Smooth muscle cell (in vitro differentiated cells): ENCODE results near the gene TRAPPC3. TPM values are rescaled to one million over a fixed set of nuclear protein-coding genes. Genes with fewer than 3 reads are reported as not detected.

ENCODE experiments used
- DNase-seq: peaks from one replicate; lab custom pipeline; 2025; ENCODE audit not compliant: unreplicated experiment; lab: John Stamatoyannopoulos, UW
- H2AFZ ChIP-seq: fragments of 200-600 bp; sonication (generic); 2 replicates; pipeline ENCODE4 v1.6.0; 2016; ENCODE audit warnings: antibody characterized with exemption, low read depth, mild to moderate bottlenecking
- H3F3A ChIP-seq: fragments of 200-600 bp; sonication (generic); 2 replicates; pipeline ENCODE4 v1.6.0; 2017; ENCODE audit warnings: antibody characterized with exemption, low read depth
- H3K27ac ChIP-seq: fragments of 200-600 bp; sonication (generic); 2 replicates; pipeline ENCODE4 v1.5.1; 2016; ENCODE audit warnings: low read depth, mild to moderate bottlenecking
- H3K27me3 ChIP-seq: fragments of 200-600 bp; sonication (generic); 2 replicates; pipeline ENCODE4 v1.6.1; 2016; ENCODE audit warnings: low read depth, mild to moderate bottlenecking
- H3K36me3 ChIP-seq: fragments of 200-600 bp; sonication (generic); 2 replicates; pipeline ENCODE4 v1.5.1; 2016; ENCODE audit warnings: low read depth
- H3K4me1 ChIP-seq: fragments of 200-600 bp; sonication (generic); 2 replicates; pipeline ENCODE4 v1.5.1; 2016; ENCODE audit warnings: low read depth
- H3K4me2 ChIP-seq: fragments of 200-600 bp; sonication (generic); 2 replicates; pipeline ENCODE4 v1.6.0; 2016; ENCODE audit warnings: mild to moderate bottlenecking
- H3K4me3 ChIP-seq: fragments of 200-600 bp; sonication (generic); 2 replicates; pipeline ENCODE4 v1.5.1; 2016; ENCODE audit warnings: mild to moderate bottlenecking
- H3K79me2 ChIP-seq: fragments of 200-600 bp; sonication (generic); 2 replicates; pipeline ENCODE4 v1.6.0; 2016; ENCODE audit warnings: low read depth, mild to moderate bottlenecking
- H3K9ac ChIP-seq: fragments of 200-600 bp; sonication (generic); 2 replicates; pipeline ENCODE4 v1.6.0; 2016; ENCODE audit warnings: low read depth
- H3K9me3 ChIP-seq: fragments of 200-600 bp; sonication (generic); replicated peaks from 2 replicates; pipeline ENCODE4 v1.5.1; 2016; ENCODE audit warnings: low read depth
- H4K20me1 ChIP-seq: fragments of 200-600 bp; sonication (generic); 2 replicates; pipeline ENCODE4 v1.6.0; 2016; ENCODE audit warnings: low read depth
- CTCF ChIP-seq: fragments of 200-600 bp; sonication (generic); IDR thresholded peaks from 2 replicates; pipeline ENCODE4 v1.5.1; 2017; ENCODE audit warnings: borderline replicate concordance, mild to moderate bottlenecking, antibody characterized with exemption; ENCODE audit not compliant: insufficient read depth, poor library complexity, severe bottlenecking
- WGBS: methylation state at CpG from one replicate; pipeline ENCODE4 v1.1.7; 2016; ENCODE audit warnings: low lambda C conversion rate; 5-methylcytosine and 5-hydroxymethylcytosine counted together
- polyA plus RNA-seq: library from polyadenylated mRNA; unstranded; fragments of >200 nt; fragmentation: Nextera tagmentation; extraction: Ambion mirVana; gene quantifications from 2 replicates; pipeline ENCODE4 v1.2.1, GENCODE V29; 2016
- total RNA-seq: library from RNA; depleted of rRNA; stranded (reverse); fragments of >200 nt; gene quantifications from 2 replicates; pipeline ENCODE4 v1.2.3, GENCODE V29; 2014

Gene TRAPPC3
- total and polyA plus RNA-seq, 2 experiments from 2014 or later: 67.8 to 113 TPM

GRCh38 chr1:36100376-36100775 lies 48.9 kb downstream of the TRAPPC3 start:
- Histone ChIP-seq H3K27ac (no peak overlapping the region), H3K9me3 (no peaks in the 10 kb centered on the region), H3F3A (peaks cover 4% of the 10 kb centered on the region), H3K9ac (no peak overlapping the region), H3K36me3 (no peaks in the 10 kb centered on the region), H4K20me1 (no peaks in the 10 kb centered on the region), H3K4me3 (no peak overlapping the region), H3K79me2 (no peaks in the 10 kb centered on the region), H3K27me3 (no peaks in the 10 kb centered on the region), H3K4me2 (no peak overlapping the region), H3K4me1 (no peaks in the 10 kb centered on the region), H2AFZ (no peak overlapping the region)
- 94% methylated on average over 6 of the region's 6 CpGs for WGBS
- DNase-seq: no peak
- no peak for TF ChIP-seq CTCF

GRCh38 chr1:36099681-36100341 lies 49.5 kb downstream of the TRAPPC3 start:
- no peak overlapping the region for H3K27ac ChIP-seq
- H3K79me2 ChIP-seq: no peaks in the 10 kb centered on the region
- no peak overlapping the region for H3K9ac ChIP-seq
- H3K4me1 ChIP-seq: no peaks in the 10 kb centered on the region
- TF ChIP-seq CTCF: peak; percentile 80
- H3F3A ChIP-seq: peaks cover 4% of the 10 kb centered on the region
- H4K20me1 ChIP-seq: no peaks in the 10 kb centered on the region
- peak; percentile 22 for DNase-seq
- H3K9me3 ChIP-seq: no peaks in the 10 kb centered on the region
- H3K27me3 ChIP-seq: no peaks in the 10 kb centered on the region
- H3K4me2 ChIP-seq: no peak overlapping the region
- H3K4me3 ChIP-seq: no peak overlapping the region
- no peak overlapping the region for H2AFZ ChIP-seq
- 50% methylated on average over 13 of the region's 18 CpGs for WGBS
- no peaks in the 10 kb centered on the region for H3K36me3 ChIP-seq

GRCh38 chr1:36098650-36099365 lies 50.5 kb downstream of the TRAPPC3 start:
- no peak overlapping the region for H2AFZ ChIP-seq
- WGBS: 93% methylated on average over 13 of the region's 13 CpGs
- H3K27me3 ChIP-seq: no peaks in the 10 kb centered on the region

More at GRCh38 chr1:36098650-36099365, 50.5 kb downstream of the TRAPPC3 start:
- Histone ChIP-seq H3K9ac (no peak overlapping the region), H3K36me3 (no peaks in the 10 kb centered on the region), H3K9me3 (no peaks in the 10 kb centered on the region), H3K27ac (no peak overlapping the region), H3K4me2 (no peak overlapping the region), H3F3A (peaks cover 8% of the 10 kb centered on the region), H4K20me1 (no peaks in the 10 kb centered on the region), H3K4me1 (no peaks in the 10 kb centered on the region), H3K4me3 (no peak overlapping the region), H3K79me2 (no peaks in the 10 kb centered on the region)
- no peak for DNase-seq
- TF ChIP-seq CTCF: no peak
